Astrocyte of the cerebellum (primary cell): ENCODE results near the gene FBXW4.

ENCODE experiments used
- DNase-seq: peaks from one replicate; pipeline ENCODE4 v3.0.0-alpha.2; 2011; ENCODE audit warnings: low read depth
- H3K4me3 ChIP-seq: 2 replicates; pipeline ENCODE4 v1.5.1; 2011; ENCODE audit warnings: mild to moderate bottlenecking, low read depth, low read length, moderate library complexity
- in situ Hi-C: cut with HindIII; loops from 2 replicates; pipeline ENCODE4 v1.10.0; 2017; ENCODE audit warnings: low sequenced_read_pairs
- TF ChIP-seq, protein P1 (sequence below): IDR thresholded peaks from 2 replicates; pipeline ENCODE4 v1.5.1; 2012; ENCODE audit warnings: low read length, low read depth, moderate library complexity, mild to moderate bottlenecking; ENCODE audit errors: missing control alignments

Gene FBXW4

DNA sequence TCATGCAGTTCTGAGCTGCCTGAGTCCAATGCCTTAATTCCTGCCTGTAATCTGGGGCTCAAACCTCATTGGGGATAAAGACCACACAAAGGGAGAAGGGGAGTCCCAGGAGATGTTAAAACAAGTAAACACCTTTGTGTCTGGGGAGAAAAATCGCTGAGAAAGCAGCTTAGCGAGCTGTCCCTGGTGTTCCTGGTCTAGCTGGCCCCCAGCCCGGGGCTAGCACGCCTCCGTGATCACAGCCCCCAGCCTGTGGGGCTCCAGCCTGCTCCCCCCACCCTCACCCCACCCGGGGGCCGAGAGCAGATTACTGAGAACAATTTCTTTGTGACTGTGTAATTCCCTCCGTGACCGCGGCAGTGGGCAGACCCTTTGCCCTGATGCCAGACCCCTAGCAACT lies 82.1 kb downstream of the FBXW4 start:
- in situ Hi-C loops: no loop called here
- no peak overlapping the region for H3K4me3 ChIP-seq
- DNase-seq: no peak
- TF ChIP-seq, protein P1, sequence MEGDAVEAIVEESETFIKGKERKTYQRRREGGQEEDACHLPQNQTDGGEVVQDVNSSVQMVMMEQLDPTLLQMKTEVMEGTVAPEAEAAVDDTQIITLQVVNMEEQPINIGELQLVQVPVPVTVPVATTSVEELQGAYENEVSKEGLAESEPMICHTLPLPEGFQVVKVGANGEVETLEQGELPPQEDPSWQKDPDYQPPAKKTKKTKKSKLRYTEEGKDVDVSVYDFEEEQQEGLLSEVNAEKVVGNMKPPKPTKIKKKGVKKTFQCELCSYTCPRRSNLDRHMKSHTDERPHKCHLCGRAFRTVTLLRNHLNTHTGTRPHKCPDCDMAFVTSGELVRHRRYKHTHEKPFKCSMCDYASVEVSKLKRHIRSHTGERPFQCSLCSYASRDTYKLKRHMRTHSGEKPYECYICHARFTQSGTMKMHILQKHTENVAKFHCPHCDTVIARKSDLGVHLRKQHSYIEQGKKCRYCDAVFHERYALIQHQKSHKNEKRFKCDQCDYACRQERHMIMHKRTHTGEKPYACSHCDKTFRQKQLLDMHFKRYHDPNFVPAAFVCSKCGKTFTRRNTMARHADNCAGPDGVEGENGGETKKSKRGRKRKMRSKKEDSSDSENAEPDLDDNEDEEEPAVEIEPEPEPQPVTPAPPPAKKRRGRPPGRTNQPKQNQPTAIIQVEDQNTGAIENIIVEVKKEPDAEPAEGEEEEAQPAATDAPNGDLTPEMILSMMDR: no peak

DNA sequence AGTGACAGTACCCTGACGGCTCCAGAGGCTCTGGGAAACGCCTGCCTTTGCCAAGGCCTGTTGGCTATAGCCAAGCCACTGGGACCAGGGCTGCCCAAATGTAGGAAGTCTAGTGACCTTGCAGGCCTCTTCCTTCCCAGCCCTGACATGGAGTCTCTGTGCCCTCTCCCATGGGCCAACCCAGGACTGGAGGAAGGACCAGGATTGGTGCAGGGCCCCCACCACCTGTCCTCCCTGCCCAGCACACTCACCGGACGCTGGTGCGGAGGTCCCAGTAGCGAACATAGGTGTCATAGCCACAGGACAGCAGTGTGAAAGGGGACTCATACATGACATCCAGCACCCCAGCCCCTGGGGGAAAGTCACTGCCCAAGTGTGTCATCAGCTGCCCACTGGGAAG lies 82.9 kb downstream of the FBXW4 start:
- no peak overlapping the region for H3K4me3 ChIP-seq
- DNase-seq: no peak
- in situ Hi-C loops: no loop called here
- TF ChIP-seq, protein P1: no peak

DNA sequence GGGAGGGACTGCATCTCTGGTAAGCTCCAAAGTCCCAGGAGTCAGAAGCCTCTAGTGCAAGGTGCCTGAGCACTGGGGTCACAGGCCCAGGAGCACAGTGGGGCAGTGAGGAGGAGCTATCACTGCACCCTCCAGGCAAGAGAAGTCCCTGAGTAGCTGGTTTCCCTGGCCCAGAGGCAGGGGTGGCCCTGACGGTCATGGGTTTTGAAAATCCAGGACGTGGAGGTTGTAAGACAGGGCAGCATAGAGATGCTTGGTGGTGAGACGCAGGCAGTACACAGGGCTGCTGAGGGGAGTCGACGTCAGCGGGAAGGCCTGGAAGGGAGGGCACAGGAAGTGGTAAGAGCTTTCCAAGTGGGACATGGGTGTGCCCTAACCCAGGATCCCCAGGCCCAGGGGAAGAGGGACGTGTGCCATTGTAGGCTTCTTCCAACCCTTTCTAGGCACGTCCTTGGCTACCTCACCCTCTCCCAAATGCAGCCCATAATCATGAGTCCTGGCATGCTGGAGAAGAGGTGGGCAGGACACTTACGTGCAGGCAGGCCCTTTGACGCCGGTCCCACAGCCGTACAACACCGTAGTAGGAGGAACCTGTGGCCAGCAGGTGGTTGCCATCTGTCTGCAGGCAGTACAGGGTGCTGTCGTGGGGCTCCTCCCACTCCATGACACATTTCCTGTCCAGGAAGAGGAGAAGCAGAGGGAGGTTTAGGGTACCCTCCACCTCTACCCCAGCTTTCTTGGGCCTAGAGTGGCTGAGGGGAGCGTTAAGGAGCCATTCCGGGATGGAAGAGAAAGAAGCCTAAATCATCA lies 83.7 kb downstream of the FBXW4 start:
- TF ChIP-seq, protein P1: no peak
- no peak for DNase-seq
- in situ Hi-C loops: no loop called here
- H3K4me3 ChIP-seq: no peak overlapping the region

DNA sequence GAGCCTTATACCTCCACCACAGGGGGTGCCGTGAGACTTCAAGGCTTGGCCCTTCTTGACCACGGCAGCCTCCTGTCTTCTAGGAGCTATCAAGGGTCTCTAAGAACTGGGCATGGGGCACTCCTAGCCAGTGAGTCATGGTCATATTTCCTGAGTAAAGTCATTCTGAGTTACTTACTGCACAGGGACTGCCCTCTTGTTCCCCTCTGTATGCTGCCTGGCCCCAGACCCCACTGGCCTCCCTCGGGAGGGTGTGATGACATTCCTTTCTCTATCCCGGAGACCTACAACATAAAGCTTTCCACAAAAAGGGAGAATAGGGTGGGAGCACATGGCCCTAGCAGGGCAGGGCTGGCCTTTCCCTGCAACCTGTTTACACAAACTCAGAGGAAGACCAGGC lies 85.5 kb downstream of the FBXW4 start:
- in situ Hi-C loops: no loop called here
- TF ChIP-seq, protein P1: no peak
- DNase-seq: no peak
- no peak overlapping the region for H3K4me3 ChIP-seq

DNA sequence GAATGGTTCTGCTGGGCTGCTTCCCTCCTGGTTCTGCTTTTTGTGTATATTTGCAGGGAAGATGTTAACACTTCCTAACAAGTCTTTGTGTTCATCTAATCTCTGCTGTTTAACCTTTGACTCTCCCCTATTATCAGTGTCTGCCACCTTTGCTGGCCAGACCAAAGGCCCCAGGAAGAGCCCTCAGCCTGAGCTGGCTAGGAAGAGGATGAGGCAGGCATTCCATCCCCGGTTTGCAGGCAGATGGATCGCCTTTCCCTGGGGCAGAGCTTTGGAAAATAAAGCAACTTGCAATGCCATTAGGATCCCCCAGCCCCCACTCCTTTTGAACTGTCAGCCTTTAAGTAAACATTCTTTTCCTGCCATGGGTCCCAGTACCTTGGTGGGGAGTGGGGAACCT lies 87.8 kb downstream of the FBXW4 start:
- H3K4me3 ChIP-seq: no peak overlapping the region
- DNase-seq: no peak
- TF ChIP-seq, protein P1: no peak
- in situ Hi-C loops: no loop called here

DNA sequence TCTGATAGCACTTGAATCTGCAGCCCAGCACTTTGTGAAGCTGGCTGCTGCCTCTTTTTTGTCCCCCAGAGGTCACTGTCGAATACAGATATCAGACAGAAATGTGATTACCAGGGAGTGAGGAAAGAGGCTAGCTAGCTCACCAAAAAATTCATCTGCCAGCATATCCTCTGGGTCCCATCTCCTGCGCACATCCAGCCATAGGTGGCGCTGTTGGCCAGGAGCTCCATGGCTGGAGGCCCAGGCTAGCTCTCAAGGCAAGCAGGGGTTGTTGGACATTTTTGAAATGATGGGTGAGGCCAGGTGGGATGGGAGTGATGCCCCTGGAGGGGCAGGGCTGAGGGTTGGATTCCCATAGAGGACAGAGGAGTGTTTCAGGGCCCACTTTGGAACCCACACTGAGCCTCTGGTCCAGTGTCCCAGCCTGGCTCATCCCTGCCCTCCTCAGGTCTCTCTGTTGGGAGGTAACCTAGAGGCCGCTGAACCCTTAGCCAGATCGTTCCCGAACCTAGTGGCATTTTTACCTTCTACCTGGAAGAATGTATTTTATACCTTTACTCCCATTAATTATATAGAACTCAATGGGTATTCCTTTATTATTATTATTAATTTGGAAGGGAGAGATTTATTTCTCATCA lies 92.1 kb downstream of the FBXW4 start:
- DNase-seq: peak; percentile 43
- TF ChIP-seq, protein P1: peak; percentile 93
- in situ Hi-C loops: no loop called here
- H3K4me3 ChIP-seq: no peak overlapping the region
